Measurements from ENCODE around the gene CPSF2.

DNA sequence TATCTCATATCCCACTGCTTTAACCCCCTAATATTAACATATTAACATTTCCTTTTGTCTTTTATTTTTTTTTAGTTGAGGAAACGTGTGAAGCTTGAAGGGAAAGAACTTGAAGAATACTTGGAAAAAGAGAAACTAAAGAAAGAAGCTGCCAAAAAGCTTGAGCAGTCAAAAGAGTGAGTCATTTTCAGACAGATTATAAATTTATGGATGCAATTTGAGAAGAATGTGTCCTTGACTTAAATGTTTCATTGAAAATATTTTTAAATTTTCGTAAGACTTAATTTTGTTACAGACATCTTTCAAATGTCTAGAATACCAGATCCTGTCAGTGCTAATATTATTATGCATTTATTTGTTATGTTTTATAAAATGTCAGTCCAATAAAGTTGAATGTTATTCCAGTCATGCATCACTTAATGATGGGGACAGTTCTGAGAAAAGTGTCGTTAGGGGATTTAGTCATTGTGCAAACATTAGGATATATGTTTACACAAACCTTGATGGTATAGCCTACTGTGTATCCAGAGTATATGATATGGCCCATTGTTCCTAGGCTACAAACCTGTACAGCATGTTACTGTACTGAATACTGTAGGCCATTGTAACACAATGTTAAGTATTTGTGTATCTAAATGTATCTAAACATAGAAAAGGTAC lies 32.6 kb downstream of the CPSF2 start:
- TF ChIP-seq, protein P1, sequence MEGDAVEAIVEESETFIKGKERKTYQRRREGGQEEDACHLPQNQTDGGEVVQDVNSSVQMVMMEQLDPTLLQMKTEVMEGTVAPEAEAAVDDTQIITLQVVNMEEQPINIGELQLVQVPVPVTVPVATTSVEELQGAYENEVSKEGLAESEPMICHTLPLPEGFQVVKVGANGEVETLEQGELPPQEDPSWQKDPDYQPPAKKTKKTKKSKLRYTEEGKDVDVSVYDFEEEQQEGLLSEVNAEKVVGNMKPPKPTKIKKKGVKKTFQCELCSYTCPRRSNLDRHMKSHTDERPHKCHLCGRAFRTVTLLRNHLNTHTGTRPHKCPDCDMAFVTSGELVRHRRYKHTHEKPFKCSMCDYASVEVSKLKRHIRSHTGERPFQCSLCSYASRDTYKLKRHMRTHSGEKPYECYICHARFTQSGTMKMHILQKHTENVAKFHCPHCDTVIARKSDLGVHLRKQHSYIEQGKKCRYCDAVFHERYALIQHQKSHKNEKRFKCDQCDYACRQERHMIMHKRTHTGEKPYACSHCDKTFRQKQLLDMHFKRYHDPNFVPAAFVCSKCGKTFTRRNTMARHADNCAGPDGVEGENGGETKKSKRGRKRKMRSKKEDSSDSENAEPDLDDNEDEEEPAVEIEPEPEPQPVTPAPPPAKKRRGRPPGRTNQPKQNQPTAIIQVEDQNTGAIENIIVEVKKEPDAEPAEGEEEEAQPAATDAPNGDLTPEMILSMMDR (IDR thresholded peaks at IDR 0.05): no peak
- TF ChIP-seq EZH2 (IDR thresholded peaks at IDR 0.05) (no peak), EZH2phosphoT487 (IDR thresholded peaks at IDR 0.05) (no peak)
